ACC112 (cell line): ENCODE results near the gene PIGU.

Experiments
- H2AFZ ChIP-seq: fragments of 200-600 bp; sonication (generic); one replicate; pipeline ENCODE4 v1.6.0; 2017; ENCODE audit warnings: antibody characterized with exemption, low read length; ENCODE audit not compliant: unreplicated experiment
- H3K27ac ChIP-seq: fragments of 200-600 bp; sonication (generic); 2 replicates; pipeline ENCODE4 v1.5.1; 2014; ENCODE audit warnings: low read depth, mild to moderate bottlenecking, antibody characterized with exemption, low read length, moderate library complexity
- H3K27me3 ChIP-seq: fragments of 200-600 bp; sonication (generic); 2 replicates; pipeline ENCODE4 v1.6.1; 2014; ENCODE audit warnings: mild to moderate bottlenecking, antibody characterized with exemption, low read length, moderate library complexity, mixed read lengths; ENCODE audit not compliant: insufficient read depth
- H3K36me3 ChIP-seq: fragments of 200-600 bp; sonication (generic); 2 replicates; pipeline ENCODE4 v1.6.1; 2016; ENCODE audit warnings: mild to moderate bottlenecking, antibody characterized with exemption, low read length, moderate library complexity, mixed read lengths; ENCODE audit not compliant: insufficient read depth
- H3K4me1 ChIP-seq: fragments of 200-600 bp; sonication (generic); one replicate; pipeline ENCODE4 v1.6.1; 2016; ENCODE audit warnings: low read length, mixed read lengths; ENCODE audit not compliant: insufficient read depth, unreplicated experiment, control insufficient read depth
- H3K4me3 ChIP-seq: fragments of 200-600 bp; sonication (generic); 2 replicates; pipeline ENCODE4 v1.5.1; 2014; ENCODE audit warnings: mild to moderate bottlenecking, low read depth, low read length
- H3K79me2 ChIP-seq: fragments of 200-600 bp; sonication (generic); one replicate; pipeline ENCODE4 v1.6.0; 2016; ENCODE audit warnings: low read length; ENCODE audit not compliant: control insufficient read depth, unreplicated experiment, insufficient read depth

Gene PIGU

GRCh38 chr20:34712525-34713192, 35.8 kb upstream of the PIGU start:
- H3K79me2 ChIP-seq: no peaks in the 10 kb centered on the region
- no peak overlapping the region for H3K4me3 ChIP-seq
- peaks cover 5% of the 10 kb centered on the region for H3K36me3 ChIP-seq
- peak overlapping the region; percentile 63 for H3K27ac ChIP-seq
- H2AFZ ChIP-seq: no peak overlapping the region
- peaks cover 30% of the 10 kb centered on the region for H3K4me1 ChIP-seq
- H3K27me3 ChIP-seq: no peaks in the 10 kb centered on the region

GRCh38 chr20:34711813-34712430, 35.0 kb upstream of the PIGU start:
- Histone ChIP-seq H3K36me3 (no peaks in the 10 kb centered on the region; the same call in 1 of the 2 replicates), H3K4me1 (peaks cover 30% of the 10 kb centered on the region), H3K27ac (no peak overlapping the region), H2AFZ (no peak overlapping the region), H3K27me3 (no peaks in the 10 kb centered on the region), H3K79me2 (no peaks in the 10 kb centered on the region), H3K4me3 (no peak overlapping the region)

GRCh38 chr20:34710861-34711574, 34.1 kb upstream of the PIGU start:
- no peaks in the 10 kb centered on the region for H3K27me3 ChIP-seq
- no peaks in the 10 kb centered on the region; the same call in 1 of the 2 replicates for H3K36me3 ChIP-seq
- H3K27ac ChIP-seq: no peak overlapping the region
- peak overlapping the region; percentile 90; the same call in 1 of the 2 replicates for H3K4me3 ChIP-seq
- peaks cover 30% of the 10 kb centered on the region for H3K4me1 ChIP-seq
- no peak overlapping the region for H2AFZ ChIP-seq
- no peaks in the 10 kb centered on the region for H3K79me2 ChIP-seq

GRCh38 chr20:34710568-34710839, 33.6 kb upstream of the PIGU start:
- H3K27me3 ChIP-seq: no peaks in the 10 kb centered on the region
- peaks cover 30% of the 10 kb centered on the region for H3K4me1 ChIP-seq
- no peak overlapping the region for H3K27ac ChIP-seq
- H3K36me3 ChIP-seq: no peaks in the 10 kb centered on the region; the same call in 1 of the 2 replicates
- H2AFZ ChIP-seq: no peak overlapping the region
- no peaks in the 10 kb centered on the region for H3K79me2 ChIP-seq
- peak overlapping the region; percentile 90 for H3K4me3 ChIP-seq

- Histone ChIP-seq H3K27ac (peak overlapping the region; percentile 76; the same call in 1 of the 2 replicates), H3K27me3 (no peaks in the 10 kb centered on the region), H3K36me3 (no peaks in the 10 kb centered on the region; the same call in 1 of the 2 replicates), H3K79me2 (no peaks in the 10 kb centered on the region), H2AFZ (peak overlapping the region; percentile 80), H3K4me3 (peak overlapping the region; percentile 90), H3K4me1 (peaks cover 32% of the 10 kb centered on the region)
Measured at GRCh38 chr20:34709831-34710567, 33.1 kb upstream of the PIGU start.

GRCh38 chr20:34709044-34709830, 32.3 kb upstream of the PIGU start:
- Histone ChIP-seq H3K36me3 (no peaks in the 10 kb centered on the region), H3K27ac (peak overlapping the region; percentile 76), H3K79me2 (no peaks in the 10 kb centered on the region), H3K27me3 (no peaks in the 10 kb centered on the region), H3K4me3 (peak overlapping the region; percentile 90), H3K4me1 (peaks cover 34% of the 10 kb centered on the region), H2AFZ (peak overlapping the region; percentile 80)

GRCh38 chr20:34708621-34709043, 31.7 kb upstream of the PIGU start:
- Histone ChIP-seq H3K4me1 (peaks cover 28% of the 10 kb centered on the region), H2AFZ (peak overlapping the region; percentile 26), H3K4me3 (peak overlapping the region; percentile 90), H3K36me3 (no peaks in the 10 kb centered on the region), H3K79me2 (no peaks in the 10 kb centered on the region), H3K27me3 (no peaks in the 10 kb centered on the region), H3K27ac (peak overlapping the region; percentile 26; the same call in 1 of the 2 replicates)

GRCh38 chr20:34706912-34707784, 30.3 kb upstream of the PIGU start:
- H3K4me3 ChIP-seq: no peak overlapping the region
- no peaks in the 10 kb centered on the region for H3K27me3 ChIP-seq
- H3K4me1 ChIP-seq: peaks cover 20% of the 10 kb centered on the region
- no peak overlapping the region for H2AFZ ChIP-seq
- H3K36me3 ChIP-seq: no peaks in the 10 kb centered on the region
- H3K27ac ChIP-seq: no peak overlapping the region
- H3K79me2 ChIP-seq: no peaks in the 10 kb centered on the region

GRCh38 chr20:34706302-34706875, 29.5 kb upstream of the PIGU start:
- Histone ChIP-seq H3K79me2 (no peaks in the 10 kb centered on the region), H3K27ac (no peak overlapping the region), H3K27me3 (no peaks in the 10 kb centered on the region), H3K4me1 (peaks cover 20% of the 10 kb centered on the region), H3K4me3 (no peak overlapping the region), H3K36me3 (no peaks in the 10 kb centered on the region), H2AFZ (no peak overlapping the region)
